HG02852 (cell line): Measurements from ENCODE around the gene RFPL4A.
"Not testable (repeated sequence)": the region's sequence is repeated elsewhere in the genome, so short reads cannot be mapped to it uniquely, and the experiment has no call there.

Experiments
- ATAC-seq: cut with Tn5 transposase; IDR thresholded peaks from one replicate; pipeline ENCODE4 v1.9.1; 2021; ENCODE audit warnings: mild to moderate bottlenecking, moderate library complexity; ENCODE audit not compliant: unreplicated experiment

RFPL4A gene

GRCh38 chr19:55758797-55759196 lies at the start of gene RFPL4A:
RFPL4A (plus strand) TSS chr19:55759097; CDS start chr19:55761801, 2,704 bp downstream.
- ATAC-seq = not testable (repeated sequence)

- no peak for ATAC-seq
Measured at GRCh38 chr19:55711719-55712118, 47.2 kb upstream of the RFPL4A start.

GRCh38 chr19:55712804-55713631 lies 45.9 kb upstream of the RFPL4A start:
- ATAC-seq = no peak

- no peak for ATAC-seq
Measured at GRCh38 chr19:55716531-55716930, 42.4 kb upstream of the RFPL4A start.

GRCh38 chr19:55717251-55717650 lies 41.6 kb upstream of the RFPL4A start:
- no peak for ATAC-seq

- not testable (repeated sequence) for ATAC-seq
Measured at GRCh38 chr19:55717879-55718711, 40.8 kb upstream of the RFPL4A start.

- no peak for ATAC-seq
Measured at GRCh38 chr19:55720214-55720746, 38.6 kb upstream of the RFPL4A start.

GRCh38 chr19:55720801-55721200 lies 38.1 kb upstream of the RFPL4A start:
- no peak for ATAC-seq

GRCh38 chr19:55723491-55723890 lies 35.4 kb upstream of the RFPL4A start:
- ATAC-seq = no peak

GRCh38 chr19:55730378-55730777 lies 28.5 kb upstream of the RFPL4A start:
- not testable (repeated sequence) for ATAC-seq

- no peak for ATAC-seq
Measured at GRCh38 chr19:55738302-55738701, 20.6 kb upstream of the RFPL4A start, which contains the start of gene NLRP9. NLRP9 (minus strand) TSS chr19:55738402; CDS start chr19:55738374, 28 bp downstream.

GRCh38 chr19:55750715-55751114 lies 8.2 kb upstream of the RFPL4A start:
- no peak for ATAC-seq

GRCh38 chr19:55753401-55753800 lies 5.5 kb upstream of the RFPL4A start:
- ATAC-seq = no peak

GRCh38 chr19:55756808-55757207 lies 2.1 kb upstream of the RFPL4A start:
- not testable (repeated sequence) for ATAC-seq

- no peak for ATAC-seq
Measured at GRCh38 chr19:55766466-55766865, 7.6 kb downstream of the RFPL4A start.

GRCh38 chr19:55768818-55769217 lies 9.9 kb downstream of the RFPL4A start, which contains the start of gene RFPL4AL1:
RFPL4AL1 (plus strand) TSS chr19:55769118; CDS start chr19:55771805, 2,687 bp downstream.
- not testable (repeated sequence) for ATAC-seq

- not testable (repeated sequence) for ATAC-seq
Measured at GRCh38 chr19:55769632-55770031, 10.7 kb downstream of the RFPL4A start.

- no peak for ATAC-seq
Measured at GRCh38 chr19:55777528-55777927, 18.6 kb downstream of the RFPL4A start.

- ATAC-seq = no peak
Measured at GRCh38 chr19:55778331-55778730, 19.4 kb downstream of the RFPL4A start.

- no peak for ATAC-seq
Measured at GRCh38 chr19:55781112-55781511, 22.2 kb downstream of the RFPL4A start.

- ATAC-seq = no peak
Measured at GRCh38 chr19:55795021-55795420, 36.1 kb downstream of the RFPL4A start.
